Measurements from ENCODE around the gene IL15.

IL15 gene

GRCh38 chr4:141761926-141762325 is 125.5 kb downstream of the IL15 start:
- DNase-seq (ENCODE audit: insufficient read length, low spot score) (no peak), FAIRE-seq (no peak)

GRCh38 chr4:141763374-141763773 is 127.0 kb downstream of the IL15 start:
- DNase-seq (ENCODE audit: insufficient read length, low spot score) (no peak), FAIRE-seq (no peak)

- no peak for FAIRE-seq
- DNase-seq (ENCODE audit: insufficient read length, low spot score) = no peak
Observed at GRCh38 chr4:141768954-141769353, 132.6 kb downstream of the IL15 start.

- FAIRE-seq (peak; percentile 8), DNase-seq (ENCODE audit: insufficient read length, low spot score) (no peak)
Observed at GRCh38 chr4:141771889-141772830, 135.8 kb downstream of the IL15 start.

GRCh38 chr4:141772838-141773237 is 136.5 kb downstream of the IL15 start:
- DNase-seq (ENCODE audit: insufficient read length, low spot score) (no peak), FAIRE-seq (no peak)

- FAIRE-seq (no peak), DNase-seq (ENCODE audit: insufficient read length, low spot score) (no peak)
Observed at GRCh38 chr4:141782205-141782604, 145.8 kb downstream of the IL15 start.

Data from GM19239 (cell line).